ENCODE results near the gene TBPL1.

GRCh38 chr6:133983099-133983939 lies 30.3 kb downstream of the TBPL1 start:
- no peak for TF ChIP-seq CTCF (IDR thresholded peaks at IDR 0.05)
- no peak for TF ChIP-seq ZFX (IDR thresholded peaks at IDR 0.05; ENCODE audit: borderline replicate concordance)
